HepG2 (cell line): ENCODE data around the gene TNNI3. TPM values are rescaled to one million over a fixed set of nuclear protein-coding genes. Genes with fewer than 3 reads are reported as not detected.

Experiments
- CREM ChIP-seq, 2 experiments: sonication (generic) in 1 of 2; formaldehyde crosslinking in 1 of 2; IDR thresholded peaks; 2 replicates each; pipeline versions ENCODE4 v1.4.0 to v1.6.1; 2016 to 2020; ENCODE audit warnings: antibody characterized with exemption in 1 of 2, mild to moderate bottlenecking in 1 of 2, missing genetic modification reagents in 1 of 2
- ELF1 ChIP-seq: sonication (generic); formaldehyde crosslinking; IDR thresholded peaks from 2 replicates; pipeline ENCODE4 v1.4.0; 2020; ENCODE audit warnings: missing genetic modification reagents
- ETV5 ChIP-seq: IDR thresholded peaks from 2 replicates; pipeline ENCODE4 v1.6.1; 2018; ENCODE audit warnings: missing biosample characterization, missing genetic modification reagents, inconsistent platforms, borderline replicate concordance
- GABPB1 ChIP-seq: IDR thresholded peaks from 2 replicates; pipeline ENCODE4 v1.6.1; 2016; ENCODE audit warnings: mild to moderate bottlenecking, missing genetic modification reagents, moderate library complexity, missing compliant biosample characterization
- KDM2A ChIP-seq: sonication (generic); formaldehyde crosslinking; IDR thresholded peaks from 2 replicates; pipeline ENCODE4 v1.4.0; 2020; ENCODE audit warnings: low read depth, missing genetic modification reagents, borderline replicate concordance
- RBFOX2 ChIP-seq: fragments of 200-400 bp; formaldehyde crosslinking; IDR thresholded peaks from 2 replicates; pipeline ENCODE4 v1.6.1; 2017; ENCODE audit warnings: low read depth, mild to moderate bottlenecking, low read length
- RBM22 ChIP-seq: fragments of 200-400 bp; formaldehyde crosslinking; optimal IDR thresholded peaks from 2 replicates; pipeline ENCODE3; 2017; ENCODE audit warnings: mild to moderate bottlenecking, low read length, moderate library complexity
- REL ChIP-seq: sonication (generic); formaldehyde crosslinking; conservative IDR thresholded peaks from 2 replicates; pipeline ENCODE4 v1.8.0; 2022; ENCODE audit warnings: mild to moderate bottlenecking, missing genetic modification reagents, moderate library complexity
- SMARCE1 ChIP-seq: fragments of 450-650 bp; IDR thresholded peaks from 2 replicates; pipeline ENCODE4 v1.6.1; 2017; ENCODE audit warnings: borderline replicate concordance
- TBX3 ChIP-seq: fragments of 450-650 bp; IDR thresholded peaks from 2 replicates; pipeline ENCODE4 v1.6.1; 2017; ENCODE audit warnings: antibody characterized with exemption, mild to moderate bottlenecking, inconsistent platforms, borderline replicate concordance
- THAP11 ChIP-seq: IDR thresholded peaks from 2 replicates; pipeline ENCODE4 v1.6.1; 2016; ENCODE audit warnings: missing biosample characterization, missing genetic modification reagents
- ZFP82 ChIP-seq: sonication (generic); formaldehyde crosslinking; IDR thresholded peaks from 2 replicates; pipeline ENCODE4 v1.5.1; 2020; ENCODE audit warnings: mild to moderate bottlenecking, missing genetic modification reagents, borderline replicate concordance
- ZNF121 ChIP-seq: sonication (generic); formaldehyde crosslinking; IDR thresholded peaks from 2 replicates; pipeline ENCODE4 v1.5.0; 2020; ENCODE audit warnings: mild to moderate bottlenecking, missing genetic modification reagents
- ZNF724P ChIP-seq: sonication (generic); formaldehyde crosslinking; IDR thresholded peaks from 2 replicates; pipeline ENCODE4 v1.8.0; 2022; ENCODE audit warnings: missing genetic modification reagents, borderline replicate concordance
- ZNF891 ChIP-seq: sonication (generic); formaldehyde crosslinking; IDR thresholded peaks from 2 replicates; pipeline ENCODE4 v1.5.0; 2020; ENCODE audit warnings: mild to moderate bottlenecking, missing genetic modification reagents
- ZSCAN12 ChIP-seq: sonication (generic); formaldehyde crosslinking; IDR thresholded peaks from 2 replicates; pipeline ENCODE4 v1.9.0; 2021; ENCODE audit warnings: mild to moderate bottlenecking, missing genetic modification reagents
- polyA plus RNA-seq, 8 experiments: library from polyadenylated mRNA; depleted of rRNA in 3 of 8; stranded (reverse) in 7 of 8; unstranded in 1 of 8; fragments of >200 nt; fragmentation: Illumina TruSeq in 4 of 8; extraction: Trizol in 4 of 8; gene quantifications; 2 replicates each; pipeline versions ENCODE4 v1.2.1 to v1.2.3, GENCODE V29; 2011 to 2016; ENCODE audit warnings: low read depth in 4 of 8, missing spikeins in 1 of 8, mixed read lengths in 1 of 8; ENCODE audit not compliant: insufficient read depth in 1 of 8
- total RNA-seq, 5 experiments: library from RNA; depleted of rRNA; stranded (reverse); fragments of >200 nt; fragmentation: Illumina TruSeq; extraction: Trizol; gene quantifications; 2 replicates each; pipeline ENCODE4 v1.2.3, GENCODE V29; 2016; ENCODE audit warnings: low read depth in 1 of 5
- TF ChIP-seq, protein P1 (sequence below): sonication (generic); formaldehyde crosslinking; IDR thresholded peaks from 2 replicates; pipeline ENCODE4 v1.5.1; 2020; ENCODE audit warnings: mild to moderate bottlenecking, moderate library complexity, missing genetic modification reagents
- TF ChIP-seq, protein P2 (sequence below): sonication (generic); formaldehyde crosslinking; conservative IDR thresholded peaks from 2 replicates; pipeline ENCODE4 v1.8.0; 2022; ENCODE audit warnings: mild to moderate bottlenecking, moderate library complexity, missing genetic modification reagents
- TF ChIP-seq, protein P3 (sequence below): IDR thresholded peaks from 2 replicates; pipeline ENCODE4 v1.6.1; 2016; ENCODE audit warnings: low read depth, control low read depth
- TF ChIP-seq, protein P4 (sequence below): sonication (generic); formaldehyde crosslinking; IDR thresholded peaks from 2 replicates; pipeline ENCODE4; 2020; ENCODE audit warnings: missing genetic modification reagents, mild to moderate bottlenecking, borderline replicate concordance

The TNNI3 gene
- total and polyA plus RNA-seq, 2 of the 13 experiments (the other 11 are each of a cell fraction or from before 2014, with no cell fraction given): 3.5 to 3.7 TPM

DNA sequence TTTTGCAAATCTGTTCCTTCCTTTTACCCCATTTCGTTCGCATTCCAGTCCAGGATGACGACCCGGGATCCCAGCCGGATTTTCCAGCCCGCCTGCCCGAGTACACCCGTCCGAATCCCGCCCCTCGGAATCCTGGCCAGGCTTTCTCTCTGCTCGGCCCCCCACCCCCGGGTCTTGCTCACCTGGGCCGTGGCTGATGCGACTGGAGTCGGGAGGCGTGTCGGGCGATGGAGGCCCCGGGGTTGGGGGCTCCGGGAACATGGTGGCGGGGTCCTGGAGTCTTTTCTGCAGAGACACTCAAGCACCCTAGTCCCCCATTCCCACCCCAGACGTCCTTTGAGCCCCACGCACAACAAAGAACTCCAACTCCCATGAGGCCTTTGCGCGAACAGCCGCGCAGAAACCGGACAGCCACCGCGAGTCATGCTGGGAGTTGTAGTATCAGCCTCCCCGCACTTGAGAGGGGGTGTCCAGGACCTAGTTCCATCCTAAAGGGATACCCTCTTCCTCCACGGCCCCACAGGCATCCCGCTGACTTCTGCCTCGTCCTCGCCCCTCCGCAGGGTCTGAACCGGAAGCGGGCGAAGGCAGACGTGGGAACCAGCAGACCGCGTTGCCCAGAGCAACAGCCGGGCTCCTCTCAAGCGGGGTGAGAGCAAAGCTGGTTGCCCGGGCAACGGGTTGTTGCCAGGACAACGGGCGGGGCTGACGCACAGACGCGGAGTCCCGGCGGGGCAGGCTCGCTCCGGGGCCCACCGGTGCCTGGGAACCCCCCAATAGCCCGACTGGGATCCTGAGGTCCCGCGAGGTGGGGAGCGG is 21.5 kb upstream of the TNNI3 start (continued):
- TF ChIP-seq, protein P1, sequence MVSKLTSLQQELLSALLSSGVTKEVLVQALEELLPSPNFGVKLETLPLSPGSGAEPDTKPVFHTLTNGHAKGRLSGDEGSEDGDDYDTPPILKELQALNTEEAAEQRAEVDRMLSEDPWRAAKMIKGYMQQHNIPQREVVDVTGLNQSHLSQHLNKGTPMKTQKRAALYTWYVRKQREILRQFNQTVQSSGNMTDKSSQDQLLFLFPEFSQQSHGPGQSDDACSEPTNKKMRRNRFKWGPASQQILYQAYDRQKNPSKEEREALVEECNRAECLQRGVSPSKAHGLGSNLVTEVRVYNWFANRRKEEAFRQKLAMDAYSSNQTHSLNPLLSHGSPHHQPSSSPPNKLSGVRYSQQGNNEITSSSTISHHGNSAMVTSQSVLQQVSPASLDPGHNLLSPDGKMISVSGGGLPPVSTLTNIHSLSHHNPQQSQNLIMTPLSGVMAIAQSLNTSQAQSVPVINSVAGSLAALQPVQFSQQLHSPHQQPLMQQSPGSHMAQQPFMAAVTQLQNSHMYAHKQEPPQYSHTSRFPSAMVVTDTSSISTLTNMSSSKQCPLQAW (CRISPR knock-in tag): 0 out of 2 replicates have a peak, but pooled peaks have one; percentile 29
- TF ChIP-seq ZNF724P (CRISPR knock-in tag) (0 out of 2 replicates have a peak, but pooled peaks have one; percentile 19), SMARCE1 (no peak), RBM22 (peak; percentile 100), KDM2A (CRISPR knock-in tag) (peak; percentile 63; the same call in 1 of the 2 replicates), ZNF121 (CRISPR knock-in tag) (peak; percentile 86), REL (CRISPR knock-in tag) (0 out of 2 replicates have a peak, but pooled peaks have one; percentile 52), THAP11 (CRISPR knock-in tag) (peak; percentile 99), ZFP82 (CRISPR knock-in tag) (0 out of 2 replicates have a peak, but pooled peaks have one; percentile 41), ETV5 (CRISPR knock-in tag) (peak; percentile 43; the same call in 1 of the 2 replicates), GABPB1 (peak; percentile 83), RBFOX2 (no peak), ZSCAN12 (no peak), TBX3 (no peak), CREM (IDR thresholded peaks at IDR 0.05) (peak; percentile 58; the same call in 1 of the 2 replicates), CREM (CRISPR knock-in tag; IDR thresholded peaks at IDR 0.05) (no peak), ELF1 (peak; percentile 67), ZNF891 (peak; percentile 94)
- TF ChIP-seq, protein P2, sequence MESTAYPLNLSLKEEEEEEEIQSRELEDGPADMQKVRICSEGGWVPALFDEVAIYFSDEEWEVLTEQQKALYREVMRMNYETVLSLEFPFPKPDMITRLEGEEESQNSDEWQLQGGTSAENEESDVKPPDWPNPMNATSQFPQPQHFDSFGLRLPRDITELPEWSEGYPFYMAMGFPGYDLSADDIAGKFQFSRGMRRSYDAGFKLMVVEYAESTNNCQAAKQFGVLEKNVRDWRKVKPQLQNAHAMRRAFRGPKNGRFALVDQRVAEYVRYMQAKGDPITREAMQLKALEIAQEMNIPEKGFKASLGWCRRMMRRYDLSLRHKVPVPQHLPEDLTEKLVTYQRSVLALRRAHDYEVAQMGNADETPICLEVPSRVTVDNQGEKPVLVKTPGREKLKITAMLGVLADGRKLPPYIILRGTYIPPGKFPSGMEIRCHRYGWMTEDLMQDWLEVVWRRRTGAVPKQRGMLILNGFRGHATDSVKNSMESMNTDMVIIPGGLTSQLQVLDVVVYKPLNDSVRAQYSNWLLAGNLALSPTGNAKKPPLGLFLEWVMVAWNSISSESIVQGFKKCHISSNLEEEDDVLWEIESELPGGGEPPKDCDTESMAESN (CRISPR knock-in tag): 0 out of 2 replicates have a peak, but pooled peaks have one; percentile 20
- TF ChIP-seq, protein P3, sequence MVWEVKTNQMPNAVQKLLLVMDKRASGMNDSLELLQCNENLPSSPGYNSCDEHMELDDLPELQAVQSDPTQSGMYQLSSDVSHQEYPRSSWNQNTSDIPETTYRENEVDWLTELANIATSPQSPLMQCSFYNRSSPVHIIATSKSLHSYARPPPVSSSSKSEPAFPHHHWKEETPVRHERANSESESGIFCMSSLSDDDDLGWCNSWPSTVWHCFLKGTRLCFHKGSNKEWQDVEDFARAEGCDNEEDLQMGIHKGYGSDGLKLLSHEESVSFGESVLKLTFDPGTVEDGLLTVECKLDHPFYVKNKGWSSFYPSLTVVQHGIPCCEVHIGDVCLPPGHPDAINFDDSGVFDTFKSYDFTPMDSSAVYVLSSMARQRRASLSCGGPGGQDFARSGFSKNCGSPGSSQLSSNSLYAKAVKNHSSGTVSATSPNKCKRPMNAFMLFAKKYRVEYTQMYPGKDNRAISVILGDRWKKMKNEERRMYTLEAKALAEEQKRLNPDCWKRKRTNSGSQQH (CRISPR knock-in tag): peak; percentile 56; the same call in 1 of the 2 replicates
- TF ChIP-seq, protein P4, sequence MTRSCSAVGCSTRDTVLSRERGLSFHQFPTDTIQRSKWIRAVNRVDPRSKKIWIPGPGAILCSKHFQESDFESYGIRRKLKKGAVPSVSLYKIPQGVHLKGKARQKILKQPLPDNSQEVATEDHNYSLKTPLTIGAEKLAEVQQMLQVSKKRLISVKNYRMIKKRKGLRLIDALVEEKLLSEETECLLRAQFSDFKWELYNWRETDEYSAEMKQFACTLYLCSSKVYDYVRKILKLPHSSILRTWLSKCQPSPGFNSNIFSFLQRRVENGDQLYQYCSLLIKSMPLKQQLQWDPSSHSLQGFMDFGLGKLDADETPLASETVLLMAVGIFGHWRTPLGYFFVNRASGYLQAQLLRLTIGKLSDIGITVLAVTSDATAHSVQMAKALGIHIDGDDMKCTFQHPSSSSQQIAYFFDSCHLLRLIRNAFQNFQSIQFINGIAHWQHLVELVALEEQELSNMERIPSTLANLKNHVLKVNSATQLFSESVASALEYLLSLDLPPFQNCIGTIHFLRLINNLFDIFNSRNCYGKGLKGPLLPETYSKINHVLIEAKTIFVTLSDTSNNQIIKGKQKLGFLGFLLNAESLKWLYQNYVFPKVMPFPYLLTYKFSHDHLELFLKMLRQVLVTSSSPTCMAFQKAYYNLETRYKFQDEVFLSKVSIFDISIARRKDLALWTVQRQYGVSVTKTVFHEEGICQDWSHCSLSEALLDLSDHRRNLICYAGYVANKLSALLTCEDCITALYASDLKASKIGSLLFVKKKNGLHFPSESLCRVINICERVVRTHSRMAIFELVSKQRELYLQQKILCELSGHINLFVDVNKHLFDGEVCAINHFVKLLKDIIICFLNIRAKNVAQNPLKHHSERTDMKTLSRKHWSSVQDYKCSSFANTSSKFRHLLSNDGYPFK (CRISPR knock-in tag): 0 out of 2 replicates have a peak, but pooled peaks have one; percentile 14
